GM23338 (cell line): ENCODE data around the gene MARCHF5. TPM values are rescaled to one million over a fixed set of nuclear protein-coding genes. Genes with fewer than 3 reads are reported as not detected.
A peak's percentile ranks its signal among the peaks of the same experiment; 100 is the strongest.

ENCODE experiments used
- ATAC-seq: fragments of 200-7000 bp; cut with Tn5 transposase; 3 replicates; pipeline ENCODE4 v1.9.1; 2020
- DNase-seq: peaks from one replicate; pipeline ENCODE4 v3.0.0-alpha.2; 2015; ENCODE audit warnings: low spot score
- H2AFZ ChIP-seq: fragments of 200-600 bp; sonication (generic); 2 replicates; pipeline ENCODE4 v1.8.0; 2016; ENCODE audit warnings: antibody characterized with exemption, mild to moderate bottlenecking, moderate library complexity
- H3F3A ChIP-seq: fragments of 200-600 bp; sonication (generic); replicated peaks from 2 replicates; pipeline ENCODE4 v1.8.0; 2017; ENCODE audit warnings: antibody characterized with exemption, mixed run types, low read depth
- H3K27ac ChIP-seq: fragments of 200-600 bp; sonication (generic); 2 replicates; pipeline ENCODE4 v1.6.1; 2016; ENCODE audit warnings: low read depth
- H3K27me3 ChIP-seq: fragments of 200-600 bp; sonication (generic); 2 replicates; pipeline ENCODE4 v1.8.0; 2016; ENCODE audit warnings: mild to moderate bottlenecking, mixed run types, moderate library complexity; ENCODE audit not compliant: insufficient read depth
- H3K36me3 ChIP-seq: fragments of 200-600 bp; sonication (generic); 2 replicates; pipeline ENCODE4 v1.8.0; 2016; ENCODE audit warnings: mild to moderate bottlenecking; ENCODE audit not compliant: insufficient read depth
- H3K4me1 ChIP-seq: fragments of 200-600 bp; sonication (generic); 2 replicates; pipeline ENCODE4 v1.8.0; 2016; ENCODE audit warnings: mild to moderate bottlenecking, moderate library complexity; ENCODE audit not compliant: insufficient read depth
- H3K4me2 ChIP-seq: fragments of 200-600 bp; sonication (generic); 2 replicates; pipeline ENCODE4 v1.7.1; 2017; ENCODE audit warnings: mixed run types
- H3K4me3 ChIP-seq: fragments of 200-600 bp; sonication (generic); 2 replicates; pipeline ENCODE4 v1.6.1; 2016; ENCODE audit warnings: mixed run types
- H3K79me2 ChIP-seq: fragments of 200-600 bp; sonication (generic); replicated peaks from 2 replicates; pipeline ENCODE4 v1.8.0; 2017; ENCODE audit warnings: mild to moderate bottlenecking; ENCODE audit not compliant: insufficient read depth
- H3K9me2 ChIP-seq: fragments of 200-600 bp; sonication (generic); 2 replicates; pipeline ENCODE4 v1.8.0; 2017; ENCODE audit not compliant: insufficient read depth
- H4K20me1 ChIP-seq: fragments of 200-600 bp; sonication (generic); replicated peaks from 2 replicates; pipeline ENCODE4 v1.8.0; 2017; ENCODE audit warnings: mild to moderate bottlenecking; ENCODE audit not compliant: insufficient read depth
- H3K27ac Mint-ChIP-seq: 2 replicates; pipeline ENCODE4 v1.8.0; 2020; ENCODE audit warnings: inconsistent platforms, mild to moderate bottlenecking, moderate library complexity, mixed read lengths
- H3K27me3 Mint-ChIP-seq: 3 replicates; pipeline ENCODE4 v1.8.0; 2022; ENCODE audit warnings: low read depth, mild to moderate bottlenecking, moderate library complexity, mixed read lengths, inconsistent platforms; ENCODE audit not compliant: insufficient read depth, poor library complexity
- H3K36me3 Mint-ChIP-seq: 3 replicates; pipeline ENCODE4 v1.8.0; 2021; ENCODE audit warnings: low read depth, mild to moderate bottlenecking, inconsistent platforms, moderate library complexity, mixed read lengths
- H3K4me1 Mint-ChIP-seq: 3 replicates; pipeline ENCODE4 v1.8.0; 2020; ENCODE audit warnings: mild to moderate bottlenecking, inconsistent platforms, mixed read lengths
- H3K4me3 Mint-ChIP-seq: 3 replicates; pipeline ENCODE4 v1.8.0; 2021; ENCODE audit warnings: moderate library complexity, mild to moderate bottlenecking, inconsistent platforms, mixed read lengths
- H3K9me3 Mint-ChIP-seq: 3 replicates; pipeline ENCODE4 v1.8.0; 2020; ENCODE audit warnings: moderate library complexity, mild to moderate bottlenecking, inconsistent platforms, mixed read lengths
- CREB1 ChIP-seq: fragments of 250-450 bp; sonication (Bioruptor Pico); IDR thresholded peaks from 2 replicates; pipeline ENCODE4 v1.5.0; 2020; ENCODE audit warnings: low read depth, mild to moderate bottlenecking, moderate library complexity
- EZH2 ChIP-seq: fragments of 200-600 bp; sonication (generic); IDR thresholded peaks from one replicate; pipeline ENCODE4 v1.8.0; 2017; ENCODE audit warnings: antibody characterized with exemption, mild to moderate bottlenecking, low read depth; ENCODE audit not compliant: unreplicated experiment
- EZH2phosphoT487 ChIP-seq: fragments of 200-600 bp; sonication (generic); IDR thresholded peaks from one replicate; pipeline ENCODE4 v1.8.1; 2018; ENCODE audit warnings: antibody characterized with exemption; ENCODE audit not compliant: unreplicated experiment
- JUNB ChIP-seq: IDR thresholded peaks from one replicate; pipeline ENCODE4 v1.6.1; 2016; ENCODE audit warnings: antibody characterized with exemption; ENCODE audit not compliant: unreplicated experiment
- NANOG ChIP-seq: IDR thresholded peaks from 2 replicates; pipeline ENCODE4 v1.6.1; 2016; ENCODE audit warnings: antibody characterized with exemption, borderline replicate concordance
- POLR2AphosphoS5 ChIP-seq: IDR thresholded peaks from 2 replicates; pipeline ENCODE4 v1.6.1; 2016; ENCODE audit warnings: antibody characterized with exemption, low read depth
- STAT1 ChIP-seq: IDR thresholded peaks from one replicate; pipeline ENCODE4 v1.6.1; 2016; ENCODE audit warnings: antibody characterized with exemption; ENCODE audit not compliant: unreplicated experiment
- ZNF114 ChIP-seq: fragments of 250-450 bp; sonication (Bioruptor Pico); IDR thresholded peaks from 2 replicates; pipeline ENCODE4 v1.5.0; 2020; ENCODE audit warnings: mild to moderate bottlenecking, moderate library complexity
- long read RNA-seq: library from polyadenylated mRNA; unstranded; transcript quantifications from one replicate; pipeline ENCODE4 v2.0.0, GENCODE V29; 2020; ENCODE audit not compliant: unreplicated experiment
- polyA plus RNA-seq: library from polyadenylated mRNA; unstranded; fragments of >200 nt; fragmentation: Nextera tagmentation; extraction: Ambion mirVana; gene quantifications from 2 replicates; pipeline ENCODE4 v1.2.1, GENCODE V29; 2016
- total RNA-seq: library from RNA; depleted of rRNA; stranded (reverse); fragments of >200 nt; shearing (Covaris generic); gene quantifications from 2 replicates; pipeline ENCODE4 v1.2.3, GENCODE V29; 2014; rRNA removed
- TF ChIP-seq, protein P1 (sequence below): IDR thresholded peaks from one replicate; pipeline ENCODE4 v1.6.1; 2018; ENCODE audit warnings: antibody characterized with exemption; ENCODE audit not compliant: unreplicated experiment
- TF ChIP-seq, protein P2 (sequence below), 2 experiments: fragments of 200-600 bp in 1 of 2; sonication (generic) in 1 of 2; conservative IDR thresholded peaks; 2 replicates each; pipeline versions ENCODE4 v1.5.1 to v1.6.1; 2016 to 2017; ENCODE audit warnings: antibody characterized with exemption in 2 of 2, low read depth in 2 of 2, mild to moderate bottlenecking in 2 of 2, moderate library complexity in 1 of 2
- TF ChIP-seq, protein P3 (sequence below): fragments of 250-450 bp; sonication (Bioruptor Pico); IDR thresholded peaks from 2 replicates; pipeline ENCODE4 v1.5.0; 2020; ENCODE audit warnings: mild to moderate bottlenecking, moderate library complexity
- TF ChIP-seq, protein P4 (sequence below): IDR thresholded peaks from 2 replicates; pipeline ENCODE4 v1.6.1; 2016; ENCODE audit warnings: antibody characterized with exemption

Gene MARCHF5, protein sequence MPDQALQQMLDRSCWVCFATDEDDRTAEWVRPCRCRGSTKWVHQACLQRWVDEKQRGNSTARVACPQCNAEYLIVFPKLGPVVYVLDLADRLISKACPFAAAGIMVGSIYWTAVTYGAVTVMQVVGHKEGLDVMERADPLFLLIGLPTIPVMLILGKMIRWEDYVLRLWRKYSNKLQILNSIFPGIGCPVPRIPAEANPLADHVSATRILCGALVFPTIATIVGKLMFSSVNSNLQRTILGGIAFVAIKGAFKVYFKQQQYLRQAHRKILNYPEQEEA
- 14.2 and 15.6 TPM in 2 replicates for total RNA-seq
- 11.1 and 12.9 TPM in 2 replicates for polyA plus RNA-seq
- long read RNA-seq, transcript MARCH5-201 (6 exons, 3,926 nt): major isoform, 12 of 19 reads
- long read RNA-seq, partial matches to known transcripts: 4 of 19 reads
- long read RNA-seq, other reads (novel, unspliced or antisense): 3 of 19 reads

DNA sequence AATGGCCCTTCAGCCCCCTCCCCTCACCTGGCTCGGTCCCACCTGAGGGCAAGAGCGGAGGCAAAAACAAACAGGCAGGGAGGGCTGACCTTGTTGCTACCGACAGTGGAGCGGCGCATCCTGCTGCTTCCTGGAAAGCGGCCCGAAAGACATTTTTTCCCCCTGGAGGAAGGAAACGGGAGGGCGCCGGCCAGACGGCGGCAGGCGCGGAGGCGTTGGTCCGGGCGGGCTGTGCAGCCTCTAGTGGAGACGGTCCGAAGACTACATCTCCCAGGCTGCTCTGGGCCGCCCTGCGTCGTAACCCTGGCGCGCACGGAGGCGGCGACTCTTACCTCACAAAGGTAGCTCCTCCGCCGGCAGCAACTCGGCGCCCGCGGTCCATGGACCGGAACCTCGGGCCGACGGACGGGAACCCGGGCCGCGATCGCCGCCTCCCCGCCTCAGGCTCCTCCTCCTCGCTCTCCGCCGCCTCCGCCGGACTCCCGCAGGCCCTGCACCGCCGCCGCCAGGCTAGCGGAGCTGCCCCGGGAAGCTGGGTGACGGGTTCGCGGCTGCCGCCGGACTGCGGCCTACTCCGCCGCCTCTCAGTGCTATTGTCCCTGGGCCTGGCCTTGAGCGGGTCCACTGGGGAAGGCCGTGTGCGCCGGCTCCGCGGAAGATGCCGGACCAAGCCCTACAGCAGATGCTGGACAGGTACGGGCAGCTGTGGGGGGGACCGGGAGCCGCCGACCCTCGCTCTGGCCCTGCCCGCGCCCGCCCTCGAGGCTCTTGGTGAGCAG, at the start of gene MARCHF5, which contains the start of gene CPEB3:
TSS of gene MARCHF5 (plus strand) at position 331 of the 779 bp plus-strand sequence. CDS start at position 659, 328 bp downstream.
TSS of gene CPEB3 (minus strand) at position 242 of the 779 bp plus-strand sequence. CDS start 50,728 bp downstream, outside the sequence.
- H3K4me3 ChIP-seq: peak within 1 kb of the TSS; percentile 98
- peak within 1 kb of the TSS; percentile 93 for H3K4me2 ChIP-seq
- H3K4me1 ChIP-seq: peaks cover 12% of the 10 kb centered on the region; the same call in 1 of the 2 replicates
- H3K4me1 Mint-ChIP-seq: peaks cover 18% of the 10 kb centered on the region
- peak; percentile 98 for DNase-seq
- no peaks in the 10 kb centered on the region for H3K9me2 ChIP-seq
- ATAC-seq: peak; percentile 97
- H3F3A ChIP-seq: no peaks in the 10 kb centered on the region
- peaks cover 9% of the 10 kb centered on the region for H3K36me3 Mint-ChIP-seq
- peaks cover 50% of the 10 kb centered on the region for H3K79me2 ChIP-seq
- no peaks in the 10 kb centered on the region for H3K27me3 ChIP-seq
- H3K27me3 Mint-ChIP-seq: peaks cover 3% of the 10 kb centered on the region
- peaks cover 3% of the 10 kb centered on the region; the same call in 1 of the 2 replicates for H3K36me3 ChIP-seq
- H3K27ac ChIP-seq: peak within 1 kb of the TSS; percentile 92
- peaks cover 24% of the 10 kb centered on the region for H4K20me1 ChIP-seq
- no peak within 1 kb of the TSS for H3K27ac Mint-ChIP-seq
- no peaks in the 10 kb centered on the region for H3K9me3 Mint-ChIP-seq
- peak within 1 kb of the TSS; percentile 97 for H3K4me3 Mint-ChIP-seq
- H2AFZ ChIP-seq: peak within 1 kb of the TSS; percentile 99
- TF ChIP-seq, protein P1, sequence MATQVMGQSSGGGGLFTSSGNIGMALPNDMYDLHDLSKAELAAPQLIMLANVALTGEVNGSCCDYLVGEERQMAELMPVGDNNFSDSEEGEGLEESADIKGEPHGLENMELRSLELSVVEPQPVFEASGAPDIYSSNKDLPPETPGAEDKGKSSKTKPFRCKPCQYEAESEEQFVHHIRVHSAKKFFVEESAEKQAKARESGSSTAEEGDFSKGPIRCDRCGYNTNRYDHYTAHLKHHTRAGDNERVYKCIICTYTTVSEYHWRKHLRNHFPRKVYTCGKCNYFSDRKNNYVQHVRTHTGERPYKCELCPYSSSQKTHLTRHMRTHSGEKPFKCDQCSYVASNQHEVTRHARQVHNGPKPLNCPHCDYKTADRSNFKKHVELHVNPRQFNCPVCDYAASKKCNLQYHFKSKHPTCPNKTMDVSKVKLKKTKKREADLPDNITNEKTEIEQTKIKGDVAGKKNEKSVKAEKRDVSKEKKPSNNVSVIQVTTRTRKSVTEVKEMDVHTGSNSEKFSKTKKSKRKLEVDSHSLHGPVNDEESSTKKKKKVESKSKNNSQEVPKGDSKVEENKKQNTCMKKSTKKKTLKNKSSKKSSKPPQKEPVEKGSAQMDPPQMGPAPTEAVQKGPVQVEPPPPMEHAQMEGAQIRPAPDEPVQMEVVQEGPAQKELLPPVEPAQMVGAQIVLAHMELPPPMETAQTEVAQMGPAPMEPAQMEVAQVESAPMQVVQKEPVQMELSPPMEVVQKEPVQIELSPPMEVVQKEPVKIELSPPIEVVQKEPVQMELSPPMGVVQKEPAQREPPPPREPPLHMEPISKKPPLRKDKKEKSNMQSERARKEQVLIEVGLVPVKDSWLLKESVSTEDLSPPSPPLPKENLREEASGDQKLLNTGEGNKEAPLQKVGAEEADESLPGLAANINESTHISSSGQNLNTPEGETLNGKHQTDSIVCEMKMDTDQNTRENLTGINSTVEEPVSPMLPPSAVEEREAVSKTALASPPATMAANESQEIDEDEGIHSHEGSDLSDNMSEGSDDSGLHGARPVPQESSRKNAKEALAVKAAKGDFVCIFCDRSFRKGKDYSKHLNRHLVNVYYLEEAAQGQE: no peak
- TF ChIP-seq EZH2phosphoT487 (no peak), STAT1 (no peak), ZNF114 (CRISPR knock-in tag) (no peak), EZH2 (no peak), JUNB (no peak), NANOG (no peak), CREB1 (CRISPR knock-in tag) (peak; percentile 95), POLR2AphosphoS5 (peak; percentile 80)
- TF ChIP-seq, protein P2, sequence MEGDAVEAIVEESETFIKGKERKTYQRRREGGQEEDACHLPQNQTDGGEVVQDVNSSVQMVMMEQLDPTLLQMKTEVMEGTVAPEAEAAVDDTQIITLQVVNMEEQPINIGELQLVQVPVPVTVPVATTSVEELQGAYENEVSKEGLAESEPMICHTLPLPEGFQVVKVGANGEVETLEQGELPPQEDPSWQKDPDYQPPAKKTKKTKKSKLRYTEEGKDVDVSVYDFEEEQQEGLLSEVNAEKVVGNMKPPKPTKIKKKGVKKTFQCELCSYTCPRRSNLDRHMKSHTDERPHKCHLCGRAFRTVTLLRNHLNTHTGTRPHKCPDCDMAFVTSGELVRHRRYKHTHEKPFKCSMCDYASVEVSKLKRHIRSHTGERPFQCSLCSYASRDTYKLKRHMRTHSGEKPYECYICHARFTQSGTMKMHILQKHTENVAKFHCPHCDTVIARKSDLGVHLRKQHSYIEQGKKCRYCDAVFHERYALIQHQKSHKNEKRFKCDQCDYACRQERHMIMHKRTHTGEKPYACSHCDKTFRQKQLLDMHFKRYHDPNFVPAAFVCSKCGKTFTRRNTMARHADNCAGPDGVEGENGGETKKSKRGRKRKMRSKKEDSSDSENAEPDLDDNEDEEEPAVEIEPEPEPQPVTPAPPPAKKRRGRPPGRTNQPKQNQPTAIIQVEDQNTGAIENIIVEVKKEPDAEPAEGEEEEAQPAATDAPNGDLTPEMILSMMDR (conservative IDR thresholded peaks at IDR 0.05; ENCODE audit: low read depth in 2 of 2): peak; percentile 40 to 42
- TF ChIP-seq, protein P3, sequence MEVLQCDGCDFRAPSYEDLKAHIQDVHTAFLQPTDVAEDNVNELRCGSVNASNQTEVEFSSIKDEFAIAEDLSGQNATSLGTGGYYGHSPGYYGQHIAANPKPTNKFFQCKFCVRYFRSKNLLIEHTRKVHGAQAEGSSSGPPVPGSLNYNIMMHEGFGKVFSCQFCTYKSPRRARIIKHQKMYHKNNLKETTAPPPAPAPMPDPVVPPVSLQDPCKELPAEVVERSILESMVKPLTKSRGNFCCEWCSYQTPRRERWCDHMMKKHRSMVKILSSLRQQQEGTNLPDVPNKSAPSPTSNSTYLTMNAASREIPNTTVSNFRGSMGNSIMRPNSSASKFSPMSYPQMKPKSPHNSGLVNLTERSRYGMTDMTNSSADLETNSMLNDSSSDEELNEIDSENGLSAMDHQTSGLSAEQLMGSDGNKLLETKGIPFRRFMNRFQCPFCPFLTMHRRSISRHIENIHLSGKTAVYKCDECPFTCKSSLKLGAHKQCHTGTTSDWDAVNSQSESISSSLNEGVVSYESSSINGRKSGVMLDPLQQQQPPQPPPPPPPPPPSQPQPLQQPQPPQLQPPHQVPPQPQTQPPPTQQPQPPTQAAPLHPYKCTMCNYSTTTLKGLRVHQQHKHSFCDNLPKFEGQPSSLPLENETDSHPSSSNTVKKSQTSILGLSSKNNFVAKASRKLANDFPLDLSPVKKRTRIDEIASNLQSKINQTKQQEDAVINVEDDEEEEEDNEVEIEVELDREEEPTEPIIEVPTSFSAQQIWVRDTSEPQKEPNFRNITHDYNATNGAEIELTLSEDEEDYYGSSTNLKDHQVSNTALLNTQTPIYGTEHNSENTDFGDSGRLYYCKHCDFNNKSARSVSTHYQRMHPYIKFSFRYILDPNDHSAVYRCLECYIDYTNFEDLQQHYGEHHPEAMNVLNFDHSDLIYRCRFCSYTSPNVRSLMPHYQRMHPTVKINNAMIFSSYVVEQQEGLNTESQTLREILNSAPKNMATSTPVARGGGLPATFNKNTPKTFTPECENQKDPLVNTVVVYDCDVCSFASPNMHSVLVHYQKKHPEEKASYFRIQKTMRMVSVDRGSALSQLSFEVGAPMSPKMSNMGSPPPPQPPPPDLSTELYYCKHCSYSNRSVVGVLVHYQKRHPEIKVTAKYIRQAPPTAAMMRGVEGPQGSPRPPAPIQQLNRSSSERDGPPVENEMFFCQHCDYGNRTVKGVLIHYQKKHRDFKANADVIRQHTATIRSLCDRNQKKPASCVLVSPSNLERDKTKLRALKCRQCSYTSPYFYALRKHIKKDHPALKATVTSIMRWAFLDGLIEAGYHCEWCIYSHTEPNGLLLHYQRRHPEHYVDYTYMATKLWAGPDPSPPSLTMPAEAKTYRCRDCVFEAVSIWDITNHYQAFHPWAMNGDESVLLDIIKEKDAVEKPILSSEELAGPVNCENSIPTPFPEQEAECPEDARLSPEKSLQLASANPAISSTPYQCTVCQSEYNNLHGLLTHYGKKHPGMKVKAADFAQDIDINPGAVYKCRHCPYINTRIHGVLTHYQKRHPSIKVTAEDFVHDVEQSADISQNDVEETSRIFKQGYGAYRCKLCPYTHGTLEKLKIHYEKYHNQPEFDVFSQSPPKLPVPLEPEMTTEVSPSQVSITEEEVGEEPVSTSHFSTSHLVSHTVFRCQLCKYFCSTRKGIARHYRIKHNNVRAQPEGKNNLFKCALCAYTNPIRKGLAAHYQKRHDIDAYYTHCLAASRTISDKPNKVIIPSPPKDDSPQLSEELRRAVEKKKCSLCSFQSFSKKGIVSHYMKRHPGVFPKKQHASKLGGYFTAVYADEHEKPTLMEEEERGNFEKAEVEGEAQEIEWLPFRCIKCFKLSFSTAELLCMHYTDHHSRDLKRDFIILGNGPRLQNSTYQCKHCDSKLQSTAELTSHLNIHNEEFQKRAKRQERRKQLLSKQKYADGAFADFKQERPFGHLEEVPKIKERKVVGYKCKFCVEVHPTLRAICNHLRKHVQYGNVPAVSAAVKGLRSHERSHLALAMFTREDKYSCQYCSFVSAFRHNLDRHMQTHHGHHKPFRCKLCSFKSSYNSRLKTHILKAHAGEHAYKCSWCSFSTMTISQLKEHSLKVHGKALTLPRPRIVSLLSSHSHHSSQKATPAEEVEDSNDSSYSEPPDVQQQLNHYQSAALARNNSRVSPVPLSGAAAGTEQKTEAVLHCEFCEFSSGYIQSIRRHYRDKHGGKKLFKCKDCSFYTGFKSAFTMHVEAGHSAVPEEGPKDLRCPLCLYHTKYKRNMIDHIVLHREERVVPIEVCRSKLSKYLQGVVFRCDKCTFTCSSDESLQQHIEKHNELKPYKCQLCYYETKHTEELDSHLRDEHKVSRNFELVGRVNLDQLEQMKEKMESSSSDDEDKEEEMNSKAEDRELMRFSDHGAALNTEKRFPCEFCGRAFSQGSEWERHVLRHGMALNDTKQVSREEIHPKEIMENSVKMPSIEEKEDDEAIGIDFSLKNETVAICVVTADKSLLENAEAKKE (CRISPR knock-in tag): no peak
- TF ChIP-seq, protein P4, sequence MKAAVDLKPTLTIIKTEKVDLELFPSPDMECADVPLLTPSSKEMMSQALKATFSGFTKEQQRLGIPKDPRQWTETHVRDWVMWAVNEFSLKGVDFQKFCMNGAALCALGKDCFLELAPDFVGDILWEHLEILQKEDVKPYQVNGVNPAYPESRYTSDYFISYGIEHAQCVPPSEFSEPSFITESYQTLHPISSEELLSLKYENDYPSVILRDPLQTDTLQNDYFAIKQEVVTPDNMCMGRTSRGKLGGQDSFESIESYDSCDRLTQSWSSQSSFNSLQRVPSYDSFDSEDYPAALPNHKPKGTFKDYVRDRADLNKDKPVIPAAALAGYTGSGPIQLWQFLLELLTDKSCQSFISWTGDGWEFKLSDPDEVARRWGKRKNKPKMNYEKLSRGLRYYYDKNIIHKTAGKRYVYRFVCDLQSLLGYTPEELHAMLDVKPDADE: peak; percentile 92
